ENCODE data around the gene ABCB8.

- TF ChIP-seq POLR2A (IDR thresholded peaks at IDR 0.05) = no peak
- no peak for TF ChIP-seq CTCF (IDR thresholded peaks at IDR 0.05)
Observed at GRCh38 chr7:151094675-151095074, 66.4 kb downstream of the ABCB8 start.
